Esophagus muscularis mucosa (tissue), 4 donors: ENCODE data around the gene ZNF641. TPM values are rescaled to one million over a fixed set of nuclear protein-coding genes. Genes with fewer than 3 reads are reported as not detected.

Source experiments
- DNase-seq: peaks from one replicate; pipeline ENCODE4 v3.0.0-alpha.2; 2017; ENCODE audit errors: extremely low spot score
- H3K27ac ChIP-seq, 4 donors: fragments of 200-600 bp; sonication (generic); replicated peaks in 1 of 4; 1 replicate in 3 of 4; 2 replicates in 1 of 4; pipeline ENCODE4 v1.5.1; 2016 to 2019; ENCODE audit warnings: mild to moderate bottlenecking in 1 of 4
- H3K27me3 ChIP-seq, 4 donors: fragments of 200-600 bp; sonication (generic); one replicate each; pipeline versions ENCODE4 v1.5.1 to v1.6.0; 2016 to 2019
- H3K36me3 ChIP-seq, 4 donors: fragments of 200-600 bp; sonication (generic); one replicate each; pipeline ENCODE4 v1.5.1; 2016 to 2019
- H3K4me1 ChIP-seq, 4 donors: fragments of 200-600 bp; sonication (generic); one replicate each; pipeline ENCODE4 v1.5.1; 2016 to 2019
- H3K4me3 ChIP-seq, 4 donors: fragments of 200-600 bp; sonication (generic); 1 replicate in 2 of 4; 2 replicates in 2 of 4; pipeline ENCODE4 v1.5.1; 2016 to 2019; ENCODE audit warnings: mild to moderate bottlenecking in 4 of 4, moderate library complexity in 1 of 4
- H3K9me3 ChIP-seq, 4 donors: fragments of 200-600 bp; sonication (generic); 1 replicate in 3 of 4; 2 replicates in 1 of 4; pipeline ENCODE4 v1.5.1; 2016 to 2019
- CTCF ChIP-seq, 3 experiments: fragments of 200-600 bp in 2 of 3; fragments of 450-650 bp in 1 of 3; sonication (generic) in 2 of 3; IDR thresholded peaks; one replicate each; pipeline ENCODE4 v1.5.1; 2017 to 2019; ENCODE audit warnings: antibody characterized with exemption in 3 of 3, mild to moderate bottlenecking in 2 of 3, moderate library complexity in 1 of 3
- EP300 ChIP-seq: sonication (generic); formaldehyde crosslinking; IDR thresholded peaks from one replicate; pipeline ENCODE4 v1.6.1; 2017; ENCODE audit warnings: antibody characterized with exemption
- POLR2A ChIP-seq: fragments of 450-650 bp; IDR thresholded peaks from one replicate; pipeline ENCODE4 v1.6.1; 2017; ENCODE audit warnings: antibody characterized with exemption, moderate library complexity, mild to moderate bottlenecking, low read depth
- POLR2AphosphoS5 ChIP-seq, 2 donors: sonication (generic); formaldehyde crosslinking; IDR thresholded peaks; one replicate each; pipeline ENCODE4 v1.6.1; 2017; ENCODE audit warnings: antibody characterized with exemption in 2 of 2
- WGBS: methylation state at CpG from one replicate; pipeline ENCODE4 v1.1.5; 2018; 5-methylcytosine and 5-hydroxymethylcytosine counted together
- intact Hi-C: fragments of 100-400 bp; cut with DNase I; formaldehyde crosslinking; loops from one replicate; pipeline ENCODE4 v1.15.1; 2023
- total RNA-seq, 4 donors: library from RNA; depleted of rRNA; stranded (reverse); fragments of >200 nt; gene quantifications; one replicate each; pipeline versions ENCODE4 v1.1.0 to v1.2.1, GENCODE V29; 2016

Gene ZNF641
- total RNA-seq, 4 donors from 2014 or later: 23.0 to 33.2 (median 29.6) TPM

- intact Hi-C loops: no loop called here
- H3K4me1 ChIP-seq: peaks cover 0 to 1% (median under 1%) of the 10 kb centered on the region in 4 donors
- H3K9me3 ChIP-seq: no peaks in the 10 kb centered on the region
- TF ChIP-seq POLR2A (no peak), POLR2AphosphoS5 (IDR thresholded peaks at IDR 0.05) (no peak), EP300 (no peak), CTCF (IDR thresholded peaks at IDR 0.05) (no peak)
- H3K27me3 ChIP-seq: no peaks in the 10 kb centered on the region
- H3K36me3 ChIP-seq: no peaks in the 10 kb centered on the region
- no peak overlapping the region for H3K27ac ChIP-seq
- DNase-seq: no peak
- WGBS: 78% methylated on average over 2 of the region's 2 CpGs
- no peak overlapping the region for H3K4me3 ChIP-seq
Observed at GRCh38 chr12:48302161-48302911, 48.4 kb downstream of the ZNF641 start.

- TF ChIP-seq EP300 (no peak), POLR2A (no peak), POLR2AphosphoS5 (IDR thresholded peaks at IDR 0.05) (no peak), CTCF (IDR thresholded peaks at IDR 0.05) (no peak)
- Histone ChIP-seq H3K27me3 (no peaks in the 10 kb centered on the region), H3K36me3 (no peaks in the 10 kb centered on the region), H3K27ac (no peak overlapping the region), H3K4me1 (peaks cover 4 to 16% (median 10%) of the 10 kb centered on the region in 4 donors), H3K4me3 (no peak overlapping the region), H3K9me3 (no peaks in the 10 kb centered on the region)
- no peak for DNase-seq
- 96% methylated on average over 1 of the region's 1 CpG for WGBS
- intact Hi-C loops: no loop called here
Observed at GRCh38 chr12:48300774-48301173, 49.9 kb downstream of the ZNF641 start.

- 11% methylated on average over 21 of the region's 30 CpGs for WGBS
- Histone ChIP-seq H3K9me3 (no peaks in the 10 kb centered on the region), H3K27ac (peak overlapping the region; percentile 11 to 41 (median 28)), H3K4me1 (peaks cover 4 to 16% (median 10%) of the 10 kb centered on the region in 4 donors), H3K4me3 (peak overlapping the region; percentile 52 to 65 (median 60)), H3K27me3 (no peaks in the 10 kb centered on the region), H3K36me3 (no peaks in the 10 kb centered on the region)
- intact Hi-C loops: no loop called here
- TF ChIP-seq POLR2AphosphoS5 (IDR thresholded peaks at IDR 0.05) (peak; percentile 49 to 54), CTCF (IDR thresholded peaks at IDR 0.05) (no peak), EP300 (no peak), POLR2A (no peak)
- DNase-seq: peak; percentile 93
Observed at GRCh38 chr12:48296586-48297282, 54.0 kb downstream of the ZNF641 start.

- 39% methylated on average over 2 of the region's 2 CpGs for WGBS
- Histone ChIP-seq H3K27ac (no peak overlapping the region), H3K36me3 (no peaks in the 10 kb centered on the region), H3K4me1 (peaks cover 4 to 12% (median 7%) of the 10 kb centered on the region in 4 donors), H3K27me3 (peaks cover 0 to 6% (median 0%) of the 10 kb centered on the region in 4 donors), H3K9me3 (no peaks in the 10 kb centered on the region), H3K4me3 (no peak overlapping the region)
- DNase-seq: no peak
- TF ChIP-seq POLR2AphosphoS5 (IDR thresholded peaks at IDR 0.05) (no peak), POLR2A (no peak)
- intact Hi-C loops: no loop called here
Observed at GRCh38 chr12:48292040-48292439, 58.7 kb downstream of the ZNF641 start.

- TF ChIP-seq POLR2AphosphoS5 (IDR thresholded peaks at IDR 0.05) (no peak), POLR2A (no peak)
- peaks cover 3 to 7% (median 4%) of the 10 kb centered on the region in 4 donors for H3K4me1 ChIP-seq
- intact Hi-C loops: no loop called here
- DNase-seq: no peak
- no peak overlapping the region for H3K27ac ChIP-seq
- H3K36me3 ChIP-seq: no peaks in the 10 kb centered on the region
- 91% methylated on average over 2 of the region's 2 CpGs for WGBS
- H3K4me3 ChIP-seq: no peak overlapping the region
- peaks cover 0 to 6% (median 0%) of the 10 kb centered on the region in 4 donors for H3K27me3 ChIP-seq
- no peaks in the 10 kb centered on the region for H3K9me3 ChIP-seq
Observed at GRCh38 chr12:48291511-48291910, 59.2 kb downstream of the ZNF641 start.
